ENCODE results near the gene LRP1B. TPM values are rescaled to one million over a fixed set of nuclear protein-coding genes. Genes with fewer than 3 reads are reported as not detected.

The LRP1B gene
- total RNA-seq, 4 donors from 2014 or later, result 0.42 to 0.71 (median 0.65) TPM

DNA sequence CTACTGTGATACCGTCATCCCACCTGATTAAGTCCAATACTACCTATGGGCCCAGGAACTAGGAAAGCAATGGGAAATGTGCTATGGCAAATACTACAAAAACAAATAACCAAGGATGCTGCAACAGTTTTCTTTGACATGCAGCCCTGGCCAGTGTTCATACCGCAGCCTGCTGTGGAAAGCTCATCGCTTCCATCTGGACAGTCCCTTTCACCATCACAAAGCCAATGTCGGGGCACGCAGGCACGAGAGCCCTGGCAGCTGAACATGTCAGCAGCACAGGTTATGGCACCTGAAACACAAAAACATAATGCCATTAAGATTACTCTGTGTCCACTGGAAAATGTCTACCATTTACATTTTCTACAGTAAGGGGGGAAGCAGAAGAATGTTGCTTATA, 1621.1 kb downstream of the LRP1B start:
- DNase-seq (ENCODE audit: extremely low spot score), result no peak
- intact Hi-C loops (cut with DNase I), result no loop called here

GRCh38 chr2:140508756-140509155, 1622.1 kb downstream of the LRP1B start:
- TF ChIP-seq EP300 (IDR thresholded peaks at IDR 0.05), result no peak
- no peak for TF ChIP-seq POLR2AphosphoS5 (IDR thresholded peaks at IDR 0.05)
- no peak for TF ChIP-seq POLR2A (IDR thresholded peaks at IDR 0.05; ENCODE audit: low read depth)
- TF ChIP-seq CTCF (IDR thresholded peaks at IDR 0.05), result no peak
- H3K27ac ChIP-seq (replicated peaks in 1 of 4), result no peak overlapping the region
- intact Hi-C loops (cut with DNase I), result no loop called here
- DNase-seq (ENCODE audit: extremely low spot score), result no peak
- 63% methylated on average over 4 of the region's 4 CpGs for WGBS
- H3K36me3 ChIP-seq, result no peaks in the 10 kb centered on the region
- H3K4me1 ChIP-seq, result no peaks in the 10 kb centered on the region
- H3K4me3 ChIP-seq, result no peak overlapping the region
- H3K9me3 ChIP-seq, result no peaks in the 10 kb centered on the region
- H3K27me3 ChIP-seq, result no peaks in the 10 kb centered on the region

More for the DNA sequence above, 1621.1 kb downstream of the LRP1B start:
- Histone ChIP-seq H3K27me3 (no peaks in the 10 kb centered on the region), H3K36me3 (no peaks in the 10 kb centered on the region), H3K9me3 (no peaks in the 10 kb centered on the region), H3K4me3 (no peak overlapping the region), H3K27ac (replicated peaks in 1 of 4) (no peak overlapping the region), H3K4me1 (no peaks in the 10 kb centered on the region)
- WGBS, result 93% methylated on average over 6 of the region's 6 CpGs
- TF ChIP-seq POLR2A (IDR thresholded peaks at IDR 0.05; ENCODE audit: low read depth) (no peak), POLR2AphosphoS5 (IDR thresholded peaks at IDR 0.05) (no peak), EP300 (IDR thresholded peaks at IDR 0.05) (no peak), CTCF (IDR thresholded peaks at IDR 0.05) (no peak)

DNA sequence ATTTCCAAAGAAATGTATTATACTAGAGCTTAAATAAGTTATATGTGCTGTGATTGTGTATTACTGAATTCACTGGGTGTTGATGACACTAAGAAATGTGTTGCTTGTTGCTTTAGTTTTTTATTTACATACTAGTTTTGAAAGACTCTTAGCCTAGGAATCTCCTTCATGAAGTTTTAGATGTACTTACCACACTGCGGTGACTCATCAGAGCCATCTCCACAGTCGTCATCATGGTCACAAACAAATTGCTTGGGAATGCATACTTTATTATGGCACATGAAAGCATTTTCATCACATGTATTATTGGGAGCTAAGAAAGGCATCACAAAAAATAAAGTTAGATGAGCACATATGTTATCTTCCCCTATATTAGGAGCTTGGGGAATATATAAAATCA, 1624.2 kb downstream of the LRP1B start:
- no peak for DNase-seq (ENCODE audit: extremely low spot score)
- WGBS, result 92% methylated on average over 2 of the region's 2 CpGs
- no peak overlapping the region for H3K4me3 ChIP-seq
- no peak for TF ChIP-seq EP300 (IDR thresholded peaks at IDR 0.05)
- no peak for TF ChIP-seq POLR2A (IDR thresholded peaks at IDR 0.05; ENCODE audit: low read depth)
- TF ChIP-seq POLR2AphosphoS5 (IDR thresholded peaks at IDR 0.05), result no peak
- no peak for TF ChIP-seq CTCF (IDR thresholded peaks at IDR 0.05)
- H3K9me3 ChIP-seq, result no peaks in the 10 kb centered on the region
- H3K36me3 ChIP-seq, result no peaks in the 10 kb centered on the region
- no peaks in the 10 kb centered on the region for H3K4me1 ChIP-seq
- no peaks in the 10 kb centered on the region for H3K27me3 ChIP-seq
- intact Hi-C loops (cut with DNase I), result no loop called here
- no peak overlapping the region for H3K27ac ChIP-seq (replicated peaks in 1 of 4)

- no peaks in the 10 kb centered on the region for H3K36me3 ChIP-seq
- H3K27me3 ChIP-seq, result no peaks in the 10 kb centered on the region
- no peak overlapping the region for H3K27ac ChIP-seq (replicated peaks in 1 of 4)
- WGBS, result 50% methylated on average over 2 of the region's 2 CpGs
- no peak for DNase-seq (ENCODE audit: extremely low spot score)
- intact Hi-C loops (cut with DNase I), result no loop called here
- no peaks in the 10 kb centered on the region for H3K4me1 ChIP-seq
- TF ChIP-seq CTCF (IDR thresholded peaks at IDR 0.05) (no peak), POLR2A (IDR thresholded peaks at IDR 0.05; ENCODE audit: low read depth) (no peak), EP300 (IDR thresholded peaks at IDR 0.05) (no peak), POLR2AphosphoS5 (IDR thresholded peaks at IDR 0.05) (no peak)
- H3K9me3 ChIP-seq, result no peaks in the 10 kb centered on the region
- no peak overlapping the region for H3K4me3 ChIP-seq
Measured at GRCh38 chr2:140504601-140505000, 1626.2 kb downstream of the LRP1B start.

- H3K4me1 ChIP-seq, result no peaks in the 10 kb centered on the region
- H3K27ac ChIP-seq (replicated peaks in 1 of 4), result no peak overlapping the region
- TF ChIP-seq EP300 (IDR thresholded peaks at IDR 0.05) (no peak), CTCF (IDR thresholded peaks at IDR 0.05) (no peak), POLR2AphosphoS5 (IDR thresholded peaks at IDR 0.05) (no peak), POLR2A (IDR thresholded peaks at IDR 0.05; ENCODE audit: low read depth) (no peak)
- no peaks in the 10 kb centered on the region for H3K9me3 ChIP-seq
- H3K27me3 ChIP-seq, result no peaks in the 10 kb centered on the region
- no peaks in the 10 kb centered on the region for H3K36me3 ChIP-seq
- DNase-seq (ENCODE audit: extremely low spot score), result no peak
- 66% methylated on average over 6 of the region's 6 CpGs for WGBS
- no peak overlapping the region for H3K4me3 ChIP-seq
- intact Hi-C loops (cut with DNase I), result no loop called here
Measured at GRCh38 chr2:140502951-140503630, 1627.7 kb downstream of the LRP1B start.

Measured in esophagus muscularis mucosa (tissue), 4 donors.